Chondrocyte (in vitro differentiated cells): ENCODE measurements around the gene SSBP3. TPM values are rescaled to one million over a fixed set of nuclear protein-coding genes. Genes with fewer than 3 reads are reported as not detected.

Experiments used
- DNase-seq: peaks from one replicate; pipeline ENCODE4 v3.0.0; 2021; ENCODE audit warnings: mixed read lengths, low spot score
- H3K27ac Mint-ChIP-seq: one replicate; pipeline ENCODE4 v1.8.0; 2021; ENCODE audit warnings: mild to moderate bottlenecking, moderate library complexity, mixed read lengths; ENCODE audit not compliant: unreplicated experiment
- H3K27me3 Mint-ChIP-seq: 2 replicates; pipeline ENCODE4 v1.8.0; 2021; ENCODE audit warnings: low read depth, mixed read lengths
- H3K36me3 Mint-ChIP-seq: 2 replicates; pipeline ENCODE4 v1.8.0; 2021; ENCODE audit warnings: low read depth, mixed read lengths
- H3K4me1 Mint-ChIP-seq: 2 replicates; pipeline ENCODE4 v1.8.0; 2021; ENCODE audit warnings: low read depth, mild to moderate bottlenecking, mixed read lengths
- H3K4me3 Mint-ChIP-seq: one replicate; pipeline ENCODE4 v1.8.0; 2021; ENCODE audit warnings: mild to moderate bottlenecking, moderate library complexity, mixed read lengths; ENCODE audit not compliant: unreplicated experiment
- H3K9me3 Mint-ChIP-seq: 2 replicates; pipeline ENCODE4 v1.8.0; 2021; ENCODE audit warnings: low read depth, mixed read lengths
- total RNA-seq: library from RNA; stranded (reverse); gene quantifications from 3 replicates; pipeline ENCODE4 v1.2.1, GENCODE V29; 2021
- TF ChIP-seq, protein P1 (sequence below): fragments of 200-600 bp; sonication (generic); IDR thresholded peaks from 2 replicates; pipeline ENCODE4 v1.5.0; 2021; ENCODE audit warnings: antibody characterized with exemption, mild to moderate bottlenecking, moderate library complexity

Gene SSBP3
- total RNA-seq, 1 donor from 2014 or later, result 22.0 TPM

DNA sequence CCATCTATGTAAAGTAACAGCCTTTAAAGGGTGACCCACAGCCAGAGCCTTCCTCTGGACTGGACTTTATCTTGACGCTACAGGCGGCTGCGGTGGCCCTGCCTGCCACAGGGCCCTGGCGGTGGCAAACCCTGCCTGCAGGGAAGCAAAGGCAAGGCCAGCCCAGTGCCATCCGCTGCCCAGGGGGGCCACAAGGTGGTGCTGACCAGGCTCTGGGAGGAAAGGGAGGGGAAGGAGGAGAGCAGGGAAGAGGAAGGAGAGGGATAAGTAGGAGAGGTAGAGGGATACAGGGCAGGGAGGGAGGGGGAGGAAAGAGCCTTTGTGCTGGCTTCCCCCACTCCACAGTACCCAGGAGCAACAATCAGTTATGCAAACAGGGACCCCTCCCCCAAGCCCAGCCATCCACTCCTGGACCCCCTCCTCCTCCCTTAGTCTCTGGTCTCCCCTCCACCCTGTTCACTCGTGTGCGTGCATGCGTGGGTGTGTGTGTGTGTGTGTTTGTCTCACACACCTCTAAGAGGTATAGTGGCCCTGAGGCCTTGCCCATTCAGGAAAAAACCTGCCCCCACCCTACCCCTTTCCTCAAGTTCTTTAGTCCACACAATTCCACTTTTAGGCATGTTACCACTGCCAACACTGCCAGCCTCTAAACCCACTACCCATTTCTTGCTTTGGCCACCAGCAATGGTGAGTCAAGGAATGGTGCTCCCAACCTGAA is 30.3 kb downstream of the SSBP3 start:
- TF ChIP-seq, protein P1, sequence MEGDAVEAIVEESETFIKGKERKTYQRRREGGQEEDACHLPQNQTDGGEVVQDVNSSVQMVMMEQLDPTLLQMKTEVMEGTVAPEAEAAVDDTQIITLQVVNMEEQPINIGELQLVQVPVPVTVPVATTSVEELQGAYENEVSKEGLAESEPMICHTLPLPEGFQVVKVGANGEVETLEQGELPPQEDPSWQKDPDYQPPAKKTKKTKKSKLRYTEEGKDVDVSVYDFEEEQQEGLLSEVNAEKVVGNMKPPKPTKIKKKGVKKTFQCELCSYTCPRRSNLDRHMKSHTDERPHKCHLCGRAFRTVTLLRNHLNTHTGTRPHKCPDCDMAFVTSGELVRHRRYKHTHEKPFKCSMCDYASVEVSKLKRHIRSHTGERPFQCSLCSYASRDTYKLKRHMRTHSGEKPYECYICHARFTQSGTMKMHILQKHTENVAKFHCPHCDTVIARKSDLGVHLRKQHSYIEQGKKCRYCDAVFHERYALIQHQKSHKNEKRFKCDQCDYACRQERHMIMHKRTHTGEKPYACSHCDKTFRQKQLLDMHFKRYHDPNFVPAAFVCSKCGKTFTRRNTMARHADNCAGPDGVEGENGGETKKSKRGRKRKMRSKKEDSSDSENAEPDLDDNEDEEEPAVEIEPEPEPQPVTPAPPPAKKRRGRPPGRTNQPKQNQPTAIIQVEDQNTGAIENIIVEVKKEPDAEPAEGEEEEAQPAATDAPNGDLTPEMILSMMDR, result no peak
- H3K27ac Mint-ChIP-seq, result no peak overlapping the region
- H3K9me3 Mint-ChIP-seq, result no peaks in the 10 kb centered on the region
- H3K4me3 Mint-ChIP-seq, result no peak overlapping the region
- DNase-seq, result peak; percentile 26
- H3K36me3 Mint-ChIP-seq, result peaks cover 2% of the 10 kb centered on the region
- peaks cover 20% of the 10 kb centered on the region for H3K4me1 Mint-ChIP-seq
- no peaks in the 10 kb centered on the region for H3K27me3 Mint-ChIP-seq

DNA sequence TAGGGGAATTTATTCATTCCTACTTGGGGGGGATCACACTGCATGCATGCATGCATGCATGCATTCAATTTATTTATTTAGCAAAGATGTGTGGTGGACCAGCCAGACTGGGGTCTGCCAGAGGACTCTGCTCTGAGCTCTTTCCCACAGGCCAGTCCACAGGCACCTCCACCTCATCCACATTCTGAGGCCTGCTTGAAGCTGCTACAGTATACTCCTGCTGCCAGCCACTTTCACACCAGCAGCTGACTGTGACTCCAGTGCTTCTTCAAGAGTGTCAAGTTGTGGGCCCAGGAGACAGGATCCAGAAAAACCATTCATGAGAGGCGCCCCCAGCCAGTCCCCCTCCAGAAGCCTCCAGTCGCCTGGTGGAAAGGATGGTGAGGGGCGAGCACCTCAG is 30.9 kb downstream of the SSBP3 start:
- no peaks in the 10 kb centered on the region for H3K27me3 Mint-ChIP-seq
- H3K4me3 Mint-ChIP-seq, result no peak overlapping the region
- H3K4me1 Mint-ChIP-seq, result peaks cover 20% of the 10 kb centered on the region
- no peak overlapping the region for H3K27ac Mint-ChIP-seq
- no peak for DNase-seq
- TF ChIP-seq, protein P1, result no peak
- peaks cover 2% of the 10 kb centered on the region for H3K36me3 Mint-ChIP-seq
- H3K9me3 Mint-ChIP-seq, result no peaks in the 10 kb centered on the region

DNA sequence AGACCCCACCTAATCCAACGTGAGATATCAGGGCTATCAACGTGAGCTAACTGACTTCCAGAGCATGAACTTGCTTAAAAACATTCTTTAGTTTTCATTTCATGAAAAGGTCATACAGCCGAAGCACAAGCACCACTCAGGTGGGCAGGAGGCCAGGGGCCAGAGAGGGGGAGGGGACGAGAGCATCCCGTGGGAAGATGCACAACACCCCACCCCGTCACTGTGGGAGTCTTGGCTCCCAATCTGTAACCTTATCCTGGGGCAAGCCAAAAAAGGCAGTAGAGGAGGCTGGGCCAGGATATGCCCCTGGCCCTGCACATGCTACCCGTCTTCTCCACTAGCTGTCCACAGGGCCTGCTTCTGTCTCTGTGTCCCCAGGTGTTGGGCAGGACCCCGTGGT is 31.4 kb downstream of the SSBP3 start:
- Mint-ChIP-seq H3K4me3 (no peak overlapping the region), H3K4me1 (peaks cover 20% of the 10 kb centered on the region), H3K27ac (no peak overlapping the region), H3K36me3 (no peaks in the 10 kb centered on the region), H3K9me3 (no peaks in the 10 kb centered on the region), H3K27me3 (no peaks in the 10 kb centered on the region)
- TF ChIP-seq, protein P1, result no peak
- no peak for DNase-seq

DNA sequence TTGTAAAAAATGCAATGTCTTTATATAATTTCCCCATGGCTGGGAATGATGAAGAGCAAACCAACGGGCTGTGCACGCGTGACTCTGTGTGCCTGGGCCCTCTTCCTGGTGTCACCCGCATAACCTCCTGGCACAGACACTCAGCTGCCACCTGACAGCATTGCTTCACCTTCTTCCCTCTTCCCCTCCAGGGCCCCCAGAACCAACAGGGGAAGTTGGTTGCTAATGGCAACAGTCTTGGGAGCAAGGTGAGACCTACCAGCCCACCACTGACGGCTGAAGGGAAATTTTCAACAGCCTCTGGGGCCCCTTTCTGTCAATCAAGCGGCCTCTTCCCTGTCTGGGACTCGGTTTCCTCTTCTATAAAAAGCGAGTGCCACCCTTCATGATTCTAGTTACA is 33.2 kb downstream of the SSBP3 start:
- Mint-ChIP-seq H3K27me3 (no peaks in the 10 kb centered on the region), H3K4me3 (no peak overlapping the region), H3K36me3 (no peaks in the 10 kb centered on the region), H3K27ac (no peak overlapping the region), H3K9me3 (no peaks in the 10 kb centered on the region), H3K4me1 (peaks cover 17% of the 10 kb centered on the region)
- TF ChIP-seq, protein P1, result no peak
- DNase-seq, result no peak

DNA sequence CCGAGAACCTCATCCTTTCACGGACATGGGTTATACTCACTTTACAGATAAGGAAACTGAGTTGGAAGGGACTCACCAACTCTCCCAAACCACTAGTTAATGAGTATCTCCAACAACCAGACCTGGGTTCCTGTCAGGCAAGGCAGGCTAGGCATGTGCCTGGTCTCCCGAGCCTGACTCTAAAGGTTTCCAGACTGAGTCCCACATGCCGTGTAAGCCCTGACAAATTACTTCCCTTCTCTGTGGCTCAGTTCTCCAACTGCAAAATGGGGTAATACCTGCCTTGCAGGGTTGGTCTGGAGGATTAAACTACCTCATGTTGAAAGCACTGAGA is 34.3 kb downstream of the SSBP3 start:
- peaks cover 12% of the 10 kb centered on the region for H3K4me1 Mint-ChIP-seq

More for the DNA sequence above, 34.3 kb downstream of the SSBP3 start:
- Mint-ChIP-seq H3K9me3 (no peaks in the 10 kb centered on the region), H3K36me3 (no peaks in the 10 kb centered on the region), H3K27ac (no peak overlapping the region), H3K4me3 (no peak overlapping the region), H3K27me3 (no peaks in the 10 kb centered on the region)
- DNase-seq, result no peak
- TF ChIP-seq, protein P1, result no peak
